Body of pancreas (tissue), 4 donors: ENCODE results near the gene APBA1. TPM values are rescaled to one million over a fixed set of nuclear protein-coding genes. Genes with fewer than 3 reads are reported as not detected.

Experiments used
- ATAC-seq: fragments of 150-250 bp; one replicate; pipeline ENCODE4 v1.9.1; 2016
- DNase-seq, 4 donors: peaks; one replicate each; pipeline ENCODE4 v3.0.0-alpha.2; 2019
- H3K27ac ChIP-seq, 4 donors: fragments of 200-600 bp; sonication (generic); 1 replicate in 3 of 4; 2 replicates in 1 of 4; pipeline versions ENCODE4 v1.5.1 to v1.6.1; 2016 to 2019; ENCODE audit warnings: mild to moderate bottlenecking in 1 of 4, mixed read lengths in 1 of 4, moderate library complexity in 1 of 4
- H3K27me3 ChIP-seq, 2 donors: fragments of 200-600 bp; sonication (generic); one replicate each; pipeline ENCODE4 v1.6.0; 2016; ENCODE audit warnings: mild to moderate bottlenecking in 1 of 2
- H3K36me3 ChIP-seq, 2 donors: fragments of 200-600 bp; sonication (generic); replicated peaks in 1 of 2; 2 replicates each; pipeline ENCODE4 v1.5.1; 2016; ENCODE audit warnings: low read depth in 2 of 2; ENCODE audit not compliant: insufficient read depth in 1 of 2
- H3K4me1 ChIP-seq: fragments of 200-600 bp; sonication (generic); one replicate; pipeline ENCODE4 v1.6.0; 2016
- H3K4me3 ChIP-seq, 2 donors: fragments of 200-600 bp; sonication (generic); 1 replicate in 1 of 2; 2 replicates in 1 of 2; pipeline ENCODE4 v1.5.1; 2016 to 2019
- H3K9me3 ChIP-seq, 3 donors: fragments of 200-600 bp; sonication (generic); 1 replicate in 2 of 3; 2 replicates in 1 of 3; pipeline ENCODE4 v1.5.1; 2016
- CTCF ChIP-seq, 7 experiments: fragments of 450-650 bp in 4 of 7; fragments of 200-600 bp in 3 of 7; sonication (generic) in 3 of 7; IDR thresholded peaks; one replicate each; pipeline ENCODE4 v1.5.1; 2016 to 2019; ENCODE audit warnings: antibody characterized with exemption in 7 of 7
- POLR2A ChIP-seq, 3 donors: fragments of 450-650 bp; IDR thresholded peaks; one replicate each; pipeline ENCODE4 v1.6.1; 2016; ENCODE audit warnings: antibody characterized with exemption in 3 of 3, mild to moderate bottlenecking in 2 of 3
- WGBS, 2 donors: methylation state at CpG; one replicate each; pipeline ENCODE4 v1.1.5; 2017; 5-methylcytosine and 5-hydroxymethylcytosine counted together
- intact Hi-C: fragments of 100-400 bp; cut with DNase I; formaldehyde crosslinking; loops from one replicate; pipeline ENCODE4 v1.15.1; 2023
- total RNA-seq, 2 donors: library from RNA; depleted of rRNA; stranded (reverse); fragments of >200 nt; gene quantifications; one replicate each; pipeline ENCODE4 v1.1.0, GENCODE V29; 2016

APBA1 gene
- total RNA-seq, 2 donors from 2014 or later, result 3.3 to 3.6 TPM

DNA sequence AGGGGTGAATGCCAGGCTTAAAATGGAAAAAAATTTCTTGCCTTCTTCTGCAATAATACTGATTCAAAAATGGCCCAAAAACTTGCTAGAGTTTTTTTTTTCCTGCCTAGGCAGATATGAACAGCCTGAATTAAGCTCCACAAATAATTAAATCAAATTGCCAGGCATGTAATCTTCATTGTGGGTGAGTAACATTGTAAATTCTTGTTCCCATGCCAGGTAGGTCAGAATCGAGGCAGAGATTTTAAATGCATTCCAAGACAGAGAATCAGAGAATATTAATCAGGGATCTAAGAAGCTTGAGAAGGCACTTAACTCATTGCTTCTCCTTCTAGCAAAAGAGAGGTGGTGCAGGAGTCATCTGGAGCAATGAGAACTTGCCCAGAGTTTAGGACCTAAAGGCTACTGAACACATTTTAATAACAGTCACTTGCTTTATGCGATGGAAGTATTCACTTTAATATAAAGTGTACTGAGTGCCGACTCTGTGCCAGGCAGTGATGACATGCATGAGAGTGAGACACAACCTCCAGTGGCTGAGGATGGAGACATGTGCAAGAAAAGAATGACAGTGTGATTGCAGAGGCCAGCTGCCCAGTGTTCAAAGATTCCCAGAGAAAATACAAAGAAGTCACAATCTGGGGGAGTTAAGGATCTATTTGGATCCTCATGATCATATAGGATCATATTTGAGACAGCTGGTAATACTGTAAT lies 102.3 kb downstream of the APBA1 start:
- Histone ChIP-seq H3K27ac (no peak overlapping the region), H3K27me3 (no peaks in the 10 kb centered on the region), H3K36me3 (no peaks in the 10 kb centered on the region), H3K9me3 (no peaks in the 10 kb centered on the region), H3K4me3 (no peak overlapping the region), H3K4me1 (no peaks in the 10 kb centered on the region)
- DNase-seq (no peak), ATAC-seq (no peak)
- intact Hi-C loops, result no loop called here
- 46 to 53% methylated on average over 3 of the region's 3 CpGs for WGBS, 2 donors
- TF ChIP-seq CTCF (IDR thresholded peaks at IDR 0.05) (no peak), POLR2A (IDR thresholded peaks at IDR 0.05) (no peak)

DNA sequence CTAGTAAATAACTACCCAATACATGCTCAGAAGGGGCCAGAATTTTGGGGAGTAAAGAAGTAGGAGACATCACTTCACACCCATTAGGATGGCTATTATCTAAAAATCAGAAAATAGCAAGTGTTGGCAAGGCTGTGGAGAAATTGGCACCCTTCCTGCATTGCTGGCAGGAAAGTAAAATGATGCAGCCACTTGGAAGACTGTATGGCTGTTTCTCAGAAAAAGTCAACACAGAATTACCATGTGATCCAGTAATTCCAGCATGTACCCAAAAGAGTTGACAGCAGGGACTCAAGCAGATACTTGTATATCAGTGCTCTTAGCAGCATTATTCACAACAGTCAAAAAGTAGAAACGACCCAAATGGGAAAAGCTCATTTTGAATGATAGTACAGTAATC lies 107.6 kb downstream of the APBA1 start:
- intact Hi-C loops, result no loop called here
- no peaks in the 10 kb centered on the region for H3K27me3 ChIP-seq
- no peaks in the 10 kb centered on the region for H3K36me3 ChIP-seq
- ATAC-seq, result no peak
- no peaks in the 10 kb centered on the region for H3K9me3 ChIP-seq
- H3K4me3 ChIP-seq, result no peak overlapping the region
- H3K27ac ChIP-seq, result no peak overlapping the region
- no peak for DNase-seq
- WGBS, 2 donors, result 71 to 74% methylated on average over 1 of the region's 1 CpG
- TF ChIP-seq POLR2A (IDR thresholded peaks at IDR 0.05) (no peak), CTCF (IDR thresholded peaks at IDR 0.05) (no peak)
- no peaks in the 10 kb centered on the region for H3K4me1 ChIP-seq

DNA sequence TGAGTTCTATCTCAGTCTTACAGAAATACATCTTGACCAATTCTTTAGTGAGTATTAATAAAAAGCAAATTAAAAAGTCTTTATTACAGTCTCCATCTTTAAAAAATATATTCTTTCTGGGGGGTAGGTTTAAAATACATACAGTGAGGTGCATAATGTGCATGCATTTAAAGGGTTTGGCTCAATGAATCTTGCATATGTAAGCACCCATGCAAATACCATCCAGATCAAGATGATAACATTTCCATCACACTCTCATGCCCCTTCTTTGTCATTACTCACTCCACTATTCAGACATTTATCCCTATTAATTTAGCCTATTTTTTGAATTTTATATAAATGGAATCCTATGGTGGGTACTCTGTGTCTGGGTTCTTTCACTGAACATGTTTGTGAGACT lies 113.0 kb downstream of the APBA1 start:
- Histone ChIP-seq H3K4me3 (no peak overlapping the region), H3K4me1 (no peaks in the 10 kb centered on the region), H3K9me3 (no peaks in the 10 kb centered on the region), H3K27ac (no peak overlapping the region), H3K36me3 (no peaks in the 10 kb centered on the region), H3K27me3 (no peaks in the 10 kb centered on the region)
- TF ChIP-seq POLR2A (IDR thresholded peaks at IDR 0.05) (no peak), CTCF (IDR thresholded peaks at IDR 0.05) (no peak)
- no peak for ATAC-seq
- DNase-seq, result no peak
- intact Hi-C loops, result no loop called here

DNA sequence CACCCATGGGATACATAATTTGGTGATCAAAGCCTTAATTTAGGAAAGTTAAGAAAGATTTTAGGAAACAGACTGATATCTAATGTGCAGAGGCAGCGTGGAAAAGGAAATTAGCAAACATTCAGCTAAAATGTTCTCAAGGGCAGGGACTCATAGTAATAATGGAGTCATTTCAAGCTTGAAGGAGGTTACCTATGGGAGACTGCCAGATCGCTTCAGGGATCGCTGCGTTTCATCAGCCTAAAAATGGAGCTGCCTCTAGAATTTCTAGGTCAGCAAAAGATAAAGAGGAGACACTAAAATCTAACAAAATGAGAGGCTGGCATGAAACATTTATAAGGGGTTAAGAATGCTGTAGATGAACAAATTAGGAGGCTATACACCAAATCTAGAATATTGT lies 115.5 kb downstream of the APBA1 start:
- H3K4me1 ChIP-seq, result no peaks in the 10 kb centered on the region
- no peaks in the 10 kb centered on the region for H3K9me3 ChIP-seq
- intact Hi-C loops, result no loop called here
- no peak for DNase-seq
- H3K27me3 ChIP-seq, result no peaks in the 10 kb centered on the region
- 86 to 92% methylated on average over 4 of the region's 4 CpGs for WGBS, 2 donors
- H3K27ac ChIP-seq, result no peak overlapping the region
- TF ChIP-seq CTCF (IDR thresholded peaks at IDR 0.05), result no peak
- TF ChIP-seq POLR2A (IDR thresholded peaks at IDR 0.05), result no peak
- no peak overlapping the region for H3K4me3 ChIP-seq
- no peak for ATAC-seq
- H3K36me3 ChIP-seq, result no peaks in the 10 kb centered on the region

- H3K9me3 ChIP-seq, result no peaks in the 10 kb centered on the region
- intact Hi-C loops, result no loop called here
- ATAC-seq (no peak), DNase-seq (no peak)
- H3K27me3 ChIP-seq, result no peaks in the 10 kb centered on the region
- H3K36me3 ChIP-seq, result no peaks in the 10 kb centered on the region
- H3K4me3 ChIP-seq, result no peak overlapping the region
- TF ChIP-seq POLR2A (IDR thresholded peaks at IDR 0.05) (no peak), CTCF (IDR thresholded peaks at IDR 0.05) (no peak)
- H3K27ac ChIP-seq, result no peak overlapping the region
- no peaks in the 10 kb centered on the region for H3K4me1 ChIP-seq
Measured at GRCh38 chr9:69555802-69556201, 116.4 kb downstream of the APBA1 start.
